GM13977 (cell line): ENCODE measurements around the gene GPRC5C.
A peak's percentile ranks its signal among the peaks of the same experiment; 100 is the strongest.

Experiments used
- DNase-seq: peaks from one replicate; pipeline ENCODE4 v3.0.0; 2012; ENCODE audit warnings: low spot score
- CTCF ChIP-seq: IDR thresholded peaks from 2 replicates; pipeline ENCODE4 v1.5.1; 2012; ENCODE audit warnings: mild to moderate bottlenecking, control low read depth; ENCODE audit not compliant: insufficient read depth; ENCODE audit errors: extremely low read depth, missing control alignments
- in situ Hi-C: fragments of 300-500 bp; cut with MboI; formaldehyde crosslinking; loops from one replicate; pipeline ENCODE4 v1.12.0; 2022; ENCODE audit warnings: low sequenced_read_pairs, low pct_unique_long_range_greater_than_20kb, mixed read lengths, inconsistent platforms; ENCODE audit not compliant: unreplicated experiment

The GPRC5C gene

GRCh38 chr17:74432766-74433391 is 991 bp downstream of the GPRC5C start:
- in situ Hi-C loops = no loop called here
- no peak for DNase-seq
- no peak for TF ChIP-seq CTCF

- in situ Hi-C loops = no loop called here
- no peak for DNase-seq
- no peak for TF ChIP-seq CTCF
Measured at GRCh38 chr17:74433421-74434121, 1.7 kb downstream of the GPRC5C start.

GRCh38 chr17:74435775-74436359 is 4.0 kb downstream of the GPRC5C start:
- no peak for DNase-seq
- in situ Hi-C loops = no loop called here
- no peak for TF ChIP-seq CTCF

GRCh38 chr17:74437702-74438101 is 5.8 kb downstream of the GPRC5C start:
- TF ChIP-seq CTCF = peak; percentile 72
- no peak for DNase-seq
- in situ Hi-C loops = no loop called here

- DNase-seq = no peak
- TF ChIP-seq CTCF = no peak
- in situ Hi-C loops = no loop called here
Measured at GRCh38 chr17:74439691-74440567, 8.0 kb downstream of the GPRC5C start.

GRCh38 chr17:74441537-74441936 is 9.6 kb downstream of the GPRC5C start:
- in situ Hi-C loops = no loop called here
- DNase-seq = no peak
- no peak for TF ChIP-seq CTCF
